NCI-H1417 treated with DMSO at 0.1 percent for 48 hours (cell line): ENCODE results near the gene KRTAP2-1.
"Not testable (repeated sequence)": the region's sequence is repeated elsewhere in the genome, so short reads cannot be mapped to it uniquely, and the experiment has no call there.

Experiments used
- DNase-seq: peaks from one replicate; lab custom pipeline; 2025; lab: John Stamatoyannopoulos, UW

The KRTAP2-1 gene

DNA sequence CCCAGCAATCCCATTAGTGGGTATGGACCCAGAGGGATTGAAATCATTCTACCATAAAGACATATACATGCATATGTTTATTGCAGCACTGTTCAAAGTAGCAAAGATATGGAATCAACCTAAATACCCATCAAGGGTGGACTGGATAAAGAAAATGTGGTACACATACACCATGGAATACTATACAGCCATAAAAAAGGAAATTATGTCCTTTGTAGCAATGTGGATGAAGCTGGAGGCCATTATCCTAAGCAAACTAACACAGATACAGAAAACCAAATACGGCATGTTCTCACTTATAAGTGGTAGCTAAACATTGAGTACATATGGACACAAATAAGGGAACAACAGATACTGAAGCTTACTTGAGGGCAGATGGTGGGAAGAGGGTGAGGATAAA is 10.4 kb upstream of the KRTAP2-1 start:
- no peak for DNase-seq

DNA sequence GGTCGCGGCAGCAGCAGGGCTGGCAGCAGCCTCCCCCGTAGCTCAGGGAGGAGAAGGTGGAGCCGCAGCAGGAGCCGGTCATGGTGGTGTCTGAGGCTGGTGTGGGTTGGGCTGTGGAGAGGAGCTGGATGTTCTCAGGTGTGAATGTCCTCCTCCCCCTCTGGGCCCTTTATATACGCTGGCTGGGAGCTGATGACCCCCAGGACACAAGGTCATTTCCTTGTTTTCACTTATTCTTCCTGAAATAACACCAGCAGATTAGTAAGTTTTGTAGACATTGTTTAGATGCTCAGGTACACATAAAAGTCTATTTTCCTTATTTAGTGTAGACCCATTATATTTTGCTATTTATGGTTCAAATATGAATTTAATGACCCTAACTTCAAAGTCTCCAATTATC is 8.0 kb upstream of the KRTAP2-1 start, which contains the start of gene KRTAP2-2:
Gene KRTAP2-2 (minus strand): TSS at position 101 of the 400 bp plus-strand sequence. CDS start 19 bp downstream, at position 82.
- not testable (repeated sequence) for DNase-seq

DNA sequence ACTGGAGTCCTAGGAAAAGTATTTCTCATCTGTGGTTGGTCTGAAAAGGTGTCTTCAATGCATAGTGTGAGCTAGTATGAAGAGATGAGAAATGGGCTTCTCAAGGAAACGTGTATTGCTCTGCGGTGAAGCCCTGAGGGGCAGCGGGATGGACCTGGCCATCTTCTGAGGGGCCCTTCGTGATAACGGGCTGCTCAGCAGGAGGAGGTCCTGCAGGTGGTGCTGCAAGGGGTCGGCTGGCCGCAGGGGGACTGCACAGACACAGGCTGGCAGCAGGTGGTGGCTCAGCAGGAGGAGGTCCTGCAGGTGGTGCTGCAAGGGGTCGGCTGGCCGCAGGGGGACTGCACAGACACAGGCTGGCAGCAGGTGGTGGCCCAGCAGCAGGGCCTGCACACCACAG is 7.4 kb upstream of the KRTAP2-1 start:
- DNase-seq, result not testable (repeated sequence)

DNA sequence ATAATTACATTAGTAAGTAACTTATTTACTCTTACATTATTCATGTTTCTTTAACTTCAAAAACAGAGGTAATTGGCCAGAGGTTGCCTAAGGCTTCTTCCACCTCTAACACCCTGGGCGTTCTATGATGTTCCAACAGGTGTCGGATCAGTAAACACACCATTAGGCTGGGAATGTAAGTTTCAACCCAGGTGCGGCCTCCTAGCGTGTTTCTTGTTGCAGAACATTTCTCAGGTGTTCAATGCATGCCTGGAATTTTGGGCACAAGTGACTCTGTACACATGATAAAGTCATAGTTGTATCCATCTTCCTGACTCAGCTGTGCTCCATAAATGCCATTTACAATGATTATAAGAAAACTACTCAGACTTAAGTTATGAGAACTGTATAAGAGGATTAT is 6.9 kb upstream of the KRTAP2-1 start:
- DNase-seq, result no peak

DNA sequence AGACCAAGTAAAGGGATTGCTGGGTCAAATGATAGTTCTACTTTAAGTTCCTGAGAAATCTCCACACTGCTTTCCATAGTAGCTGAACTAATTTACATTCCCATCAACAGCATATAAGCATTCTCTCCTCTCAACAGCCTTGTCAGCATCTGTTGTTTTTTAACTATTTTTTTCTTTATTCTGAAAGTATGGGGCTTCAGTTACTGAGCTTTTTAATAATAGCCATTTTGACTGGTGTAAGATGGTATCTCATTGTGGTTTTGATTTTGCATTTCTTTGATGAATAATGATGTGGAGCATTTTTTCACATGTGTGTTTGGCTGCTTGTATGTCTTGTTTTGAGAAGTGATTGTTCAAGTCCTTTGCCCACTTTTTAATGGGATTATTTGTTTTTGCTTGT is 5.5 kb upstream of the KRTAP2-1 start:
- DNase-seq, result no peak

DNA sequence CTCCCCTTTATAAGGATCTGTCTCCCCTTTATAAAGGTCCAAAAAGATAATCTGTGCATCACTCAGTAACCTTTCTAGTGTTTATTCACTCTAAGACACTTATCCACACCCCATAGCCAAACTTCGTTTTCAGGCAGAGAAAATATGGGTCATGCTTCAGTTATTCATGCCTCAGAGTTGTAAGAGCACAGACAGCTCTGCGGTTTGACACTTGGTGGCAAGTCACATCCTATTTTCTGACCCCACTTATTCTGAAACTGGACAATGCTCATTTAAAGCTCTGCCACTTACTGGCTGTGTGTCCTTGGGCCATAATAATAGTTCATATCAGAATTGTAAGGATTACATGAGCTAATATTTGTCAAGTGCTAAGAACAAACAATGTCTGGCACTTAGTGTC is 2.0 kb upstream of the KRTAP2-1 start:
- DNase-seq, result no peak

DNA sequence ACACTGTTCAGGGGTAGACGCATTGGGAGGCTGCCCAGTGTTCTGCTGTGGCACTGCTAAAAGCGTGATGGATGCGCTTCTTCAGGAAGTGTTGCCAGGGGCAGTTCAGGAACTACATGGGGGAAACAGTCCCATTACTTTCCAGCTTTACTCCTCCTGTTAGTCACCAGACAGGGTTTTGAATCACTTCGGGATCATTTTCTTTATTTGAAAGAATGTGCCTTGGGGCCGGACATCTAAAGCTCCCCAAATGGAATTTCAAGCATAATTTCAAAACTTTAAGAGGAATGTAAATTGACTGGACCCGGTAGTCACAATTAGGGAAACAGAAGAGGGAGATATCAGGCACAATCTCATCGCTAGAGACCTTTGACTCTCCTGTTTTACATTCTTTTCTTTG is 1.3 kb upstream of the KRTAP2-1 start:
- DNase-seq, result no peak

DNA sequence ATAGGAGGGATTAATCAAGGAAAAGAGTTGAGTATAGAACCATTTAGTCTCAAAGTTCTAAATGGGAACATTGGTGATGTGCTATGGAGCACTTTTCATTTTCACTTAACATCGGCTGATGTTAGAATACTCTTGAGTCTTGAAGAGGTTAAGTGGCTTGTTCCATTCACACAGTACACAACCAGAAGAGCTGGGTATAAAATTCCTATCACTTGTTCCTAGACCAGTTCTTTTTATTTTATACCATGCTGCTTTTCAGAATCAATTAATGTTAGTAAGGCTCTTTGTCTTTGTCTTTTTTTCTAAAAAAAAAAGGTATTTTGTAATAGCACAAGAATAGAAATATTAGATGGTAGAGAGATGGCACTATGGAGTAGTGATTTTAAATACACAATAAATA is 4.2 kb downstream of the KRTAP2-1 start:
- no peak for DNase-seq

DNA sequence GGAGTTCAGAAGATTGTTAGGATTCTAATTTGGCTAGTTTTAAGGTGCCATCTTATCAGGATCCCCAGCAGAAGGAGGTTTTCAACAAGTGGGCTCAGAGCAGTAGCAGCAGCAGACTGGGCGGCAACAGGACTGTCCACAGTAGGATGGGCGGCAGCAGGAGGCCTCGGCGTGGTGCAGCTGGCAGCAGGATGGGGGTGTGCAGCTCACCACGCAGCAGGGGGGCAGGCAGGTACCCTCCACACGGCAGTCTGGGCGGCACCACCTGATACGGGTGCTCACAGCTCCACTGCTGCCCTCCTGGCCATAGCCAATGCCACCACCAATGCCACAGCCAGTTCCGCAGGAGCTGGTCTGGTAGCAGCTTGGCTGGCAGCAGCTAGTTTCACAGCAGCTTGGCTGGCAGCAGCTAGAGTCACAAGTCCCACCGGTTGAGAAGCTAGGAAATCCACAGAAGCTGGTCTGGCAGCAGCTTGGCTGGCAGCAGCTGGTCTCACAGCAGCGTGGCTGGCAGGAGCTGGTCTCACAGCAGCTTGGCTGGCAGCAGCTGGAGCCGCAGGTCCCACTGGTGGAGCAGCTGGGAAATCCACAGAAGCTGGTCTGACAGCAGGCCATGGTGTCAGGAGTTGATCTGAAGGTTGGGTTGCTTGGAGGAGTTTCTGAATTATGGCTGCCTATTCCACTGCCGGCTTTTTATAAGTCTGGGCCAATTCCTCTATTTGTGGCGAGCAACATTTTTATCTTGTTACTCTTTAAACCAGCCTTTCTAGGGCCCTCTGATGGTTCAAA is 6.1 kb downstream of the KRTAP2-1 start, which contains the start of gene KRTAP1-1:
Gene KRTAP1-1 (minus strand): TSS at position 668 of the 789 bp plus-strand sequence. CDS start 53 bp downstream, at position 615.
- DNase-seq, result not testable (repeated sequence)

DNA sequence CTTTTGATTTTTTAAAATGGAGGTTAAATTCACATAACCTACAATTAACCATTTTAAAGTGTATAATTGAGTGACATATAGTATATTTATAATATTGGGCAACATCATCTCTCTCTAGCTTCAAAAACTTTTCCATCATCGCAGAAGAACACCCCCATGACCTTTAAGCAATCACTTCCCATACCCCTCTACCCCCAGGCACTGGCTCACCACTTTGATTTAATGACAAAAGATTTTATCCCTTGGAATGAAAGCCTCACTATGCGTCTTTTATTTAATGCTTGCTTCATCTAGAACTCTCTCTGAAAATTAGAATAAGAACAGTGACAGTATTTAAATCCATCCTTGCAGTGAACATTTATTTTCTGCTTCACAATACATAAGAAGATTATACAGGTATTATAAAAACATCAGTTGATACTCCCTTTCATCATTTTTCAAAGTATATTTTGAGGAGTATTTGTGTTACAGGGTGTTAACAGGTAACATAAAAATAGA is 9.2 kb downstream of the KRTAP2-1 start:
- DNase-seq, result no peak

DNA sequence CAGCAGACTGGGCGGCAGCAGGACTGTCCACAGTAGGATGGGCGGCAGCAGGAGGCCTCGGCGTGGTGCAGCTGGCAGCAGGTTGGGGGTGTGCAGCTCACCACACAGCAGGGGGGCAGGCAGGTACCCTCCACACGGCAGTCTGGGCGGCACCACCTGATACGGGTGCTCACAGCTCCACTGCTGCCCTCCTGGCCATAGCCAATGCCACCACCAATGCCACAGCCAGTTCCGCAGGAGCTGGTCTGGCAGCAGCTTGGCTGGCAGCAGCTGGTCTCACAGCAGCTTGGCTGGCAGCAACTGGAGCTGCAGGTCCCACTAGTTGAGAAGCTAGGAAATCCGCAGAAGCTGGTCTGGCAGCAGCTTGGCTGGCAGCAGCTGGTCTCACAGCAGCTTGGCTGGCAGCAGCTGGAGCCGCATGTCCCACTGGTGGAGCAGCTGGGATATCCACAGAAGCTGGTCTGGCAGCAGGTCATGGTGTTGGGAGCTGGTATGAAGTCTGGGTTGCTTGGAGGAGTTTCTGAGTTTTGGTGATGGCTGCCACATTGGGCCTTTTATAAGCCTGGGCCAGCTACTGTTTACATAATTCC is 12.7 kb downstream of the KRTAP2-1 start, which contains the start of gene KRTAP1-3:
Gene KRTAP1-3 (minus strand): TSS at position 529 of the 590 bp plus-strand sequence. CDS start 53 bp downstream, at position 476.
- DNase-seq, result not testable (repeated sequence)

DNA sequence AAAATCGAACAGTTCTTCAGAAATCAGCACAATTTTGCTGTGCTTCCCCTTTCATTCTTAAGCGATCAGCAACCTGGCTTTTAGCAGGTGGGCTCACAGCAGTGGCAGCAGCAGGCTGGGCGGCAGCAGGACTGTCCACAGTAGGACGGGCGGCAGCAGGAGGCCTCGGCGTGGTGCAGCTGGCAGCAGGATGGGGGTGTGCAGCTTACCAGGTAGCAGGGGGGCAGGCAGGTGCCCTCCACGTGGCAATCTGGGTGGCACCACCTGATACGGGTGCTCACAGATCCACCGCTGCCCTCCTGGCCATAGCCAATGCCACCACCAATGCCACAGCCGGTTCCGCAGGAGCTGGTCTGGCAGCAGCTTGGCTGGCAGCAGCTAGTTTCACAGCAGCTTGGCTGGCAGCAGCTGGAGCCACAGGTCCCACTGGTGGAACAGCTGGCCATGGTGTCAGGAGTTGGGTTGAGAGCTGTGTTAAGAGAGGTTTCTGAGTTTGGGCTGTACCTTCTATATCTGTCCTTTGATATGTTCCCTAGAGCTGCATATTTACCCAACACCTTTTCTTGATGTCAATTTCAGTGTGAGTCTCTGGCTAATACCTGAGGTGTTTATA is 17.4 kb downstream of the KRTAP2-1 start, which contains the start of gene KRTAP1-4:
Gene KRTAP1-4 (minus strand): TSS at position 563 of the 613 bp plus-strand sequence. CDS start 117 bp downstream, at position 446.
- no peak for DNase-seq

DNA sequence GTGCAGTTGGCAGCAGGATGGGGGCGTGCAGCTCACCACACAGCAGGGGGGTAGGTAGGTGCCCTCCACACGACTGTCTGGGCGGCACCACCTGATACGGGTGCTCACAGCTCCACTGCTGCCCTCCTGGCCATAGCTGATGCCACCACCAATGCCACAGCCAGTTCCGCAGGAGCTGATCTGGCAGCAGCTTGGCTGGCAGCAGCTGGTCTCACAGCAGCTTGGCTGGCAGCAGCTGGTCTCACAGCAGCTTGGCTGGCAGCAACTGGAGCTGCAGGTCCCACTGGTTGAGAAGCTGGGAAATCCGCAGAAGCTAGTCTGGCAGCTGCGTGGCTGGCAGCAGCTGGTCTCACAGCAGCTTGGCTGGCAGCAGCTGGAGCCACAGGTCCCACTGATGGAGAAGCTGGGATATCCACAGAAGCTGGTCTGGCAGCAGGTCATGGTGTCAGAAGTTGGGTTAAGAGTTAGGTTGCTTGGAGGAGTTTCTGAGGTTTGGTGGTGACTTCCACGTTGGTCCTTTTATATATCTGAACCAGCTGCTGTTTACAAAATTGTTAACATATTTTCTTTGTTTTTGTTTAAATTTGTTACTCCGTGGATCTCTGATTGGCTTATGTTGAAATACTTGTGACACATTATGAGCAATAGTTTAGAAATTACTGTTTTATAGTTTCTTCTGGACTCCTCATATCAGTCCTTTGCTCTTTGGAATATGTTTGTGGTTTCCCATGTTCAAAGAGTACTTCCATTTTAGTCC is 20.2 kb downstream of the KRTAP2-1 start, which contains the start of gene KRTAP1-5:
Gene KRTAP1-5 (minus strand): TSS at position 494 of the 757 bp plus-strand sequence. CDS start 53 bp downstream, at position 441.
- DNase-seq, result no peak

DNA sequence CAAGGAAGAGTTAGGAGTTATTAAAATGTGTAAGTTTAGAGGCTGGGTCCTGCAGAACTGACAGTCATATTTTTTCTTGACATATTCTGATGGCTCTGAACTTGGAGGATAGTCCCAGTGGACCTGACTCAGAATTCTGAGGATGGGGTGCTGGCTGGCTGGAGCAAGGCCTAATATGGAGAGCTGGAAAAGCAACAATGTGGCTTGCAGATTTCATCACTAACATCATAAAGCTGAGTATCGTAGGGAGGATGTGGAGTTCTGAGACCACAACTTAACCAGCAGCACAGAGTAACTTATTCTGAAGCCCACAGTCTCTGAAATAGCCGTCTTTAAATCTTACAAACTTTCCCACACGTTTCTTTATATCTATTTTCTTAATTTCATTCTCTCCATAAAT is 22.4 kb downstream of the KRTAP2-1 start:
- DNase-seq, result no peak

DNA sequence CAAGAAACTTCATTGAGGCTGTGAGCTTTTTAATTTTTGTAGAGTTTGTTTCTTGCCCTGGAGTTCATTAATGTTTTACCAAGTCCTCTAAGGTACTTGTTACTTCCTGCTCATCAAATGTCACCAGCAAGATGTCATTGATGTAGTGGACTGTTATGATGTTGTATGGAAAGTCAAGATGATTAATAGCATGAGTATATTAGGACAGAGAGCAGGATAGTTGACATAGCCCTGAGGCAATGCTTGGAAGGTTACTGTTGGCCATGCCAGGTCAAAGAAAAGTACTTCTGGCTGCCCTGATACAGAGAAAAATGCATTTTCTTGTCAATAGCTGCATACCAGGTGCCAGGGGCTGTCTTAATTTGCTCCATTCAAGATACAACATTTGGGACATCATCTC is 26.8 kb downstream of the KRTAP2-1 start:
- DNase-seq, result no peak

DNA sequence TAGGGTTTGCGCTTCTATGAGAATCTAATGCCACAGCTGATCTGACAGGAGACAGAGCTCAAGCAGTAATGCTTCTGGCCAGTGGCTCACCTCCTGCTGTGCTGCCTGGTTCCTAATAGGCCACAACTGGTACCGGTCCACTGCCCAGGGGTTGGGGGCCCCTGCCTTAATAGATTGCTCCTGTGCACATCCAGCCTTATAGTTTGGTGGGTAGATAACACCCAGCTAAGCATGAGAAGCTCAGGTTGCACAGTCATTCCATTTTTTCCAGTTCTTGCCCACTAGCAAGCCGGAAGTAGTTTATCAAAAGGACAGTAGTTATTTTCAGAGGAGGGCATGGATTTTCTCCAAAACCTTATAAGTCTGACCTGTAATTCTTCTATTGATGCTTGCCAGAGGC is 27.7 kb downstream of the KRTAP2-1 start:
- DNase-seq, result no peak

DNA sequence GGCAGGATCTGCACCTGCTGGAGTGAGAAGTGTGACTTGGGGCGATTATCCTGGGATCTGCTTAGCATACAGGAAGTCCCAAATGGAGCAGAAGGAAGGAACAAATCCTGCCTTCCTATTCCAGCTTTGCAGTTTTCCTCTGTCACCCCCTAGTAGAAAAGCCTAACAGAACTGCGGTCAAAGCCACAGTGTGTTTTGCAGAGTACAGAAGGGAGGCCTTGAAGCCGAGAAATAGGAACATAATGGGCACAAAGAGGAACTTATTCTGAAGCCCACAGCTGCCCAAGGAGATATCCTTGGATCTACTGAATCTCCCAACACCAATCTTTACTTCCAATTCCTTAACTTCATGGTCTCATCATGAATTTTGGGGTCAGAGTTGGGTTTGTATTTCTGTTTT is 28.6 kb downstream of the KRTAP2-1 start:
- no peak for DNase-seq

DNA sequence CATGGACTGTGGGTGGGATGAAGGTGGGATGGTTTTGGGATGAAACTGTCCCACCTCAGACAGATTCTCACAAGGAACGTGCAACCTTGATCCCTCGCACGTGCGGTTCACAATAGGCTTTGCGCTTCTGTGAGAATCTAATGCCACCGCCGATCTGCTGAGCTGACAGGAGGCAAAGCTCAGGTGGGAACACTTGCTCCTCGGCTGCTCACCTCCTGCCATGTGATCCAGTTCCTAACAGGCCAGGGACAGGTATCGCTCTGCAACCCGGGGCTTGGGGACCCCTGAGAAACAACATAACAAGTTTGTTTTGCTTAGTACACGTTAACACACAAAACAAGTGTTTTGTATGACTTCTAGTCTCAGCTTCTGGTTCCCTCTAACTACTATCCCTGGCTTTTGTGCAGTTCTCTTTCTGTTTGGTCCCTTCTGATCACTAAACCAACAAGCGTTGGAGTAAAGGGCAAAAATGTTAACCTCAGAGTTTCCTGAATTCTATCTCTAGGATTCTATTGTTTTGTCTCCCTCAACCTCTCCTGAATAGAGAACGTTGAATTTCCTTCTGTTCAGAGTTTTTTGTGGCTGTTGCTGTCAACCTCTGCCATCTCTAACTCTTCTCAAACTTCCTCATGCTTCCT is 30.4 kb downstream of the KRTAP2-1 start:
- no peak for DNase-seq

DNA sequence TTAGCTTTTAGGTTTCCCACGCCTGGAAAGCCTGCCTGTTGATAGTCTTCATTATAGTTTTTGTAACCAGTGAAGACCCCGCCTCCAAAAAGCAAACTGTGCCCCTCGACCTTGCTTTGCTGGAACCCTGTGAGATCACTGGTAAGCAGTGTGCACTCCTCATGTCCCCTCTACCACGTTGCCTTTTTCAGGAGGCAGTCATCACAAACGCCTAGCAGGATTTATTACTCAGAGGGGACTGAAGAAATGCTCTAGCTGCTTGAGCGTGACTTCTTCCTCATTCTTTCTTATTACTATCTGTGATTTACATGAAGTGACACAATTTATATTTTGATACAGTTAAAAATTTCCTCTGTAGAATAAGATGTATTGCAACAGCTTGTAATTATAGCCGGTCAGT is 31.7 kb downstream of the KRTAP2-1 start:
- no peak for DNase-seq

DNA sequence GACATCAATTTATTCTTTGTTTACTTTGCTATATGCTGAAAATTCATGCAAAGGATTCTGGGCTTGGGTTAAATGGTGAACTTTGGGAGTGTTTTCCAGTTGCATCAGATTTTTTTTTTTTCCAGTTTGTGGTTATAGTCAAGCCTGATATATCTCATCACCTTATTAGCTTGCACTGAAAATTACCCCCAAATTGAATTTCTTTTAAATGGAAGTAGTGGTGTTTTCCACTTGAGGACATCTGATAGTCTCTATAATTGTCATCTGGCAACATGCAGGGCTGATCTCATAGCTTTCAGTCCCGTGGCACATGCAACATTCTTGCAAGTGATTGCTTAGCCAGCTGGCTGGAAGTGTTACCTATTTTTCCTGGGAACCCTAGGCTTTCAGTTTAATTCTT is 33.5 kb downstream of the KRTAP2-1 start:
- no peak for DNase-seq

DNA sequence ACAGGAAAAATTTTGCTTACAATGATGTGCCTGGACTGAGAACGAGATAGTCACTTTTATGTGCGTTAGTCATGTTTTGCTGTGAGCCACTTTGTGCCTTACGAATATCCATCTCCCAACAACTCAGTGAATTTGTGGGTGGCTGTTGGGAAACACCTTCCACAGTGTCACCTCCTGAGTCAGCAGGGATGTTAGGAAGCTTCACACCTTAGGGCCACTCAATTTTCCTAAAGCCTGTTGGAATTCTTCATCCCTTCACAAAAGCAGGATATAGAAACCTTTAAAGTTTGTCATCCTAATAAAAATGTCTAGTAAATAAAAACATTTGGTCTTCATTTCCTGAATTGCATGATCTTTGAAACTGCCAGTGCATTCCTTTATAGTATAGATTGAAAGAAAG is 33.9 kb downstream of the KRTAP2-1 start:
- DNase-seq, result no peak
